HG03066 (cell line): ENCODE data around the gene EBP.
A peak's percentile ranks its signal among the peaks of the same experiment; 100 is the strongest.
"Not testable (repeated sequence)": the region's sequence is repeated elsewhere in the genome, so short reads cannot be mapped to it uniquely, and the experiment has no call there.

Experiments
- ATAC-seq: cut with Tn5 transposase; IDR thresholded peaks from one replicate; pipeline ENCODE4 v1.9.1; 2021; ENCODE audit warnings: low read depth; ENCODE audit not compliant: unreplicated experiment

The EBP gene

GRCh38 chrX:48492293-48492910, 29.2 kb upstream of the EBP start:
- ATAC-seq, result no peak

DNA sequence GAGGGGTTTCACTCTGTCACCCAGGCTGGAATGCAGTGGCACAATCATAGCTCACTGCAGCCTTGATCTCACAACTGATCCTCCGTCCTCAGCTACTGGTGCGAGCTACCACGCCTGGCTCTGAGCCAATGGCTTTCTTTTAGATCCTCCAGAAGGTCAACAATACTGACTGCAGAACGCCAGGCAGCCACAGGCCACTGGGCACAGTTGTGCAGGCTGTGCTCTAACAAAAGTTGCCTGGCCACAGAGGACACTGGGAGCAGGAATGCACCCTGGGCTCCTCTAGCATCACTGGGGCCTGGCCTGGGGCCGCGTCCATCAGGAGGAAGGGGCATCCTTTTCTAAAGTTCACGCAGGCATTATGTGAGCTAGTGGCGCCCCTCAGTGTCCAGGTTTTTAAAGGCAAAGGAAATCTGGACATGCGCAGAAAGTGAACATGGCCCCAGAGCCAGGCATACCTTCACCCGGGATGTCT, 27.7 kb upstream of the EBP start:
- ATAC-seq, result no peak

DNA sequence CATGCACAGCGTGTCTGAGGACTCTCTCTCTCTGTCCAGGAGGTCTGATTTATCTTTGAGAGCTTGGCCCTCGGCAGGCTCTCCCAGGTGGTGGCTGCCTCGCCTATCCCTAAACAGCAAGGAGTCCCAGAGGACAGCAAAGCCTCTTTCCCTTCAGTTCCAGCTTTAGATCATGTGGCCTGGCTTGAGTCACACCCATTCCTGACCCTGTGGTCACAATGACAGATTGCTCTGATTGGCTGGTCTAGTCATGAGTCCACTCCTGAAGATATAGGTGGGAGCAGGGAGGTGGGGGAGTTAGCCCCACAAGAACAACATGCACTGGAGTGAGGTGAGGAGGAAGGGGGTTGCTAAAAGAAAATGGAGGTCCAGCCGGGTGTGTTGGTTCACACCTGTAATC, 24.9 kb upstream of the EBP start:
- ATAC-seq, result no peak

DNA sequence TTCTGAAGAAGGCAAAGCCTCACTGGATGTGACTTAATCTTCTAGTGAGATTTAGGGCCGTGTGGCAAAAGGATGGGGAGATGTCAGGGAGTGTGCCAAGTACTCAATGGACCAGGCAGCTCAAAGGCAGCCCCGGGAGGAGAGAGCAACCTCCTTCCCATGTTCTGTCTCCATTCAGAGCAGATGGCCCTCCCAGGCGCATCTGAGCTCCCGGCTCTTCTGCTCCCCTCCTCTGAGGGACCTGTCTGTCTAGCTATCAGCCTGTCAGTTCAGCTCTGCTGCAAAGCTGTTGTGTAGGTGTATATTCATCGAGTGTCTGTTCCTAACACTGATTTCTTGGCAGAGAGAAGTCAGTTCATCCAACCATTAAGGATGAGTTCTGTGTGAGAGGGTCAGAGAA, 23.7 kb upstream of the EBP start:
- ATAC-seq, result no peak

DNA sequence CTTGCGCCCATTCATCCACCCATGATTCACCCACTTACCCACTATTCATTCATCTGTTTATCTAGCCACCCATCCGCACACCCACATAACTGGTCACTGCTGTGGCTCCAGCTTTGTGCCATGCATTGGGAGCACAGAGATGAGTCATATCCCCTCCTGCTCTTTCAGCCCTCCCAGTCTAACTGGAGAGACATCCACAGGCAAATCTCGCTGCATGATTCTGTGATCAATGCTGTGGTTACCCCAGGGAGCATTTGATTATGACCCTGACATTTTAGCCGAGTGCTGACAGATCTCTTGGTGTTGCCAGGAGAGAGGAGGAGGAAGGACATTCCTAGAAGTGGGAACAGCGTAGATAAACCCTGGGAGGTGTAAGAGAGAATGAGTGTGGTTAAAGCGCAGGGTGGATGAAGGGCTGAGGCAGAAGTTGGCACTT, 23.2 kb upstream of the EBP start:
- no peak for ATAC-seq

- ATAC-seq, result no peak
Observed at GRCh38 chrX:48504261-48504660, 17.3 kb upstream of the EBP start.

- no peak for ATAC-seq
Observed at GRCh38 chrX:48505481-48505880, 16.1 kb upstream of the EBP start.

DNA sequence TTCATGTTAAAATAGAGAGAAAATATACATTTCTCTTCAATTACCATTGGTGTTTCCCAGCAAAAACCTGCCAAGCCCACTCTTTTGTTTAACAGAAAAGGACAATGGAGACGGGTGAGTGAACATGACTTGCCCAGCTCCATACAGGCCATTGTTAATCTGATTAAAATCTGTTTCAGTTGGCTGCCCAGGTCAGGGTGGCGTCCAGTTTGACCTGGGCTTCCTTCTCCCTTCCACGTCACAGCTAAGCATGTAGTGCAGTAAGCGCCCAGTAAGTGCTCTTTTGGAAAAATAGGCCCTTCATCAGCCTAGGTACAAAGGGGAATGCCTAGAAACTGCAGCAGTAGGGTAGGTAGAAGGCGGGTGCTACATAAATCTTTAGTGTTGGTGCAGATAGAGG, 14.4 kb upstream of the EBP start:
- ATAC-seq, result no peak

DNA sequence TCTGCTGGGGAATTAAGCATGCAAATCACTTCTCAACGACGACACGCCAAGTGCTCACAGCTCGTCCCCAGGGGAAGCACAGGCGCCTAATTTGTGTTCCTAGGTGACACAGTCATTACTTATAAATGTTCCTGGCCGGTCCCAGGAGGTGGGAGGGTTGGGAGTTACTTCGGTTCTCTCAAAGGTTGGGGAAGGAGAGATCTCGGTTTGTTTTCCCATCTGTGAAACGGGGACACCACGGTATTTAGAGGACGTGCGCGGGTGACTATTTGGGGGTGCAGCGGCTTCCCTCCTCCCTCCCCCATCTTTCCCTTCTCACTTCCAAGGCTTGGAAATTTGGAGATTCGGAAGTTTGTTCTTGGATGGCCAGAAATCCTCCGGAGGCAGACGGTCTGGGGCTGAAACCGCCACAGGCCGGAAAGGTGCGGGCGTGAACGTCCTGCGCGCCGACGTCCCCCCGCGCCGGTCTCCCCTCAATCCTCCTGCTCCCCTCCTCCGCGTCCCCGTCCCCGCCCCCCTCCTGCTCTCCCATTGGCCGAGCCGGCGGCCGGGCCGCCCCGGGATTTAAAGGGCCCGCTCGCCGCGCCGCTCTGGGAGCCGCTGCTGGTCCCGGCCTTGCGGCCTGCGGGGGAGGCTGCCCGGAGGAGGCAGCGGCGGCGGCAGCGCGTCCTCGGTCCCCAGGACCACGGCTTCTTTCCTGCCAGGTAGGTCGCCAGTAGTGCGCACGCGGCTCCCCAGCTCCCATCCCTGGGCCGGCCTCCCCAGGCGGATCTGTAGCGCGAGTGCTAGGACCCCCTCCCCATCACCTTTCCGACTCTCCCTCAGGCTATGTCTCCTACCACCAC, 13.0 kb upstream of the EBP start, which contains the start of gene PORCN:
TSS of gene PORCN (plus strand) at position 593 of the 845 bp plus-strand sequence. CDS start 829 bp downstream, outside the sequence.
- peak; percentile 84 for ATAC-seq

- ATAC-seq, result no peak
Observed at GRCh38 chrX:48509245-48509590, 12.4 kb upstream of the EBP start.

- ATAC-seq, result no peak
Observed at GRCh38 chrX:48509619-48510018, 12.0 kb upstream of the EBP start.

- ATAC-seq, result no peak
Observed at GRCh38 chrX:48511560-48511959, 10.0 kb upstream of the EBP start.

DNA sequence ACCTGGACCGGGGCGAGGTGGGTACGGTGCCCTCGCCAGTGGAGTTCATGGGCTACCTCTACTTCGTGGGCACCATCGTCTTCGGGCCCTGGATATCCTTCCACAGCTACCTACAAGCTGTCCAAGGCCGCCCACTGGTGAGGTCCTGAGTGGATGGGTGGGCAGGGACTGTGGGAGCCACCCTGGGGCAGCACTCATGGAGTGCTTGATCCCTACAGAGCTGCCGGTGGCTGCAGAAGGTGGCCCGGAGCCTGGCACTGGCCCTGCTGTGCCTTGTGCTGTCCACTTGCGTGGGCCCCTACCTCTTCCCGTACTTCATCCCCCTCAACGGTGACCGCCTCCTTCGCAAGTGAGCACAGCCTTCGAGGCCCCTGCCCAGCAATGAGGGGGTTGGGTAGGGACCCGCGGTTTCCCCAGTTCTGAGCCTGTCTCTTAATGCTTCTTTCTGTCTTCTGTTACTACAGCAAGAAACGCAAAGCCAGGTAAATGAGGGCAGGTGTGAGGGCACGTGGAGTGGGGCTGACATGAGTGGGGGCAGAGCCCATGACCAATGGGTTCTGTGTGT, 9.2 kb upstream of the EBP start:
- ATAC-seq, result no peak

DNA sequence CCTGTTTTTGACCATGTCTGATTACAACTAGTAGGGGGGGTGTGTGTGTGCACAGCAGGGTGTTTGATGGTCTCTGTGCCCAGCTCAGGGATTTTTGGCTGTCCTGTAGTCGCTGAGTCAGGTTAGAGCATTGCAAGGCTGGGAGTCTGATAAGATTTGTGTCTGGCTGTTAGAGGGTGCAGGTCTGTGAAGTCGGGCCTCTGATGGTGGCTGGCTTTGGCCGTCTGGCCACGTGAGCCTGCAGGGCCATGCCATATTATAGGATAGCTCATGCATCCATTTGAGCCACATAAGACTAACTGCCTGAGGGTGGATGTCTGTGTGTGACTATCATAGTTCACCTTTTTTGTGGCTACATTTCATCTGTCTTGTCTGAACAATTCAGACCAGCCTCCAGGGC, 7.9 kb upstream of the EBP start:
- ATAC-seq, result no peak

DNA sequence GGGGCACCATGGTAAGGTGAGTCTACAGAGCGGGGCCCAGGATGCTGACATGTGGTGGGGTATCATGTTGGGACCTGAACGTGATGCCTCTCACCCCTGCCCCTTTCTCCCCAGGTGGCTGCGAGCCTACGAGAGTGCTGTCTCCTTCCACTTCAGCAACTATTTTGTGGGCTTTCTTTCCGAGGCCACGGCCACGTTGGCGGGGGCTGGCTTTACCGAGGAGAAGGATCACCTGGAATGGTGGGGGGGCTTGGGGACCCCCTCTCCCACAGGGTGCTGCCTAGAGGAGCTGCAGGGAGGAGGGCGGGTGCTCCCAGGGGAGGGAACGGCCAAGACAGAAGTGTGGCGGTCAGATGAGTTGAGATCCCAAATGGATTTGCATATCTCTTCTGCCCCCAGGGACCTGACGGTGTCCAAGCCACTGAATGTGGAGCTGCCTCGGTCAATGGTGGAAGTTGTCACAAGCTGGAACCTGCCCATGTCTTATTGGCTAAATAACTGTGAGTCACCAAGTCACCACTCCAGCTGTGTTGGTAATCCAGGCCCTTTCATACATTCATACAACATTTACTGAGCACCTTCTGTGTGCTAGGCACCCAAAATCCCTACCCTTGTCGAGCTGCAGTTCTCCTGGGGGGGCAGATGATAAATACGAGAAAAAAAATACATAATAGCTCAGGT, 7.3 kb upstream of the EBP start:
- no peak for ATAC-seq

DNA sequence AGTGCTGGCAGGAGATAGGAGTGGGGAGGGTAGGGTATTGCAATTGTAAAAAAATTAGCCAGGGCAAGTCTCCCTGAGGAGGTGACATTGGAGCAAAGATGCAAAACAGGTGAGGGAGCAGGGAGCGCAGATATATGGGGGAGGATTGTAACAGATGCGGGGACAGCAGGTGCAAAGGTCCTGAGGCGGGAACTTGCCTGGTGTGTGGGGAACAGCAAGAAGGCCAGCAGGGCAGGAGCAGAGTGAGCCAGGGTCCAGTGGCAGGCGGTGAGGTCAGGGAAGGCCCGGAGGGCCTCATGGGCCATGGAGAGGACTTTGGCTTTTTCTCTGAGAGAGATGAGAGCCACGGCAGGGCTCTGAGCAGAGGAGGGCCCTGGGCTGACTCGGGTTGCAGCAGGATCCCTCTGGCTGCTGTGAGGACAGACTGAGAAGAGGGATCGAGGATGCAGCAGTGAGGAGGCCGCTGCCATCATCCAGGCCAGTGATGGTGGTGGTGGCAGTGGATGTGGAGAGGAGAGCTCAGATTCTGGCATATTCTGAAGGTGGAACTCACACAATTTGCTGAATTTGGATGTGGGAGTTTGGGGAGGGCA, 6.6 kb upstream of the EBP start:
- ATAC-seq, result no peak

GRCh38 chrX:48515842-48516241, 5.8 kb upstream of the EBP start:
- no peak for ATAC-seq

DNA sequence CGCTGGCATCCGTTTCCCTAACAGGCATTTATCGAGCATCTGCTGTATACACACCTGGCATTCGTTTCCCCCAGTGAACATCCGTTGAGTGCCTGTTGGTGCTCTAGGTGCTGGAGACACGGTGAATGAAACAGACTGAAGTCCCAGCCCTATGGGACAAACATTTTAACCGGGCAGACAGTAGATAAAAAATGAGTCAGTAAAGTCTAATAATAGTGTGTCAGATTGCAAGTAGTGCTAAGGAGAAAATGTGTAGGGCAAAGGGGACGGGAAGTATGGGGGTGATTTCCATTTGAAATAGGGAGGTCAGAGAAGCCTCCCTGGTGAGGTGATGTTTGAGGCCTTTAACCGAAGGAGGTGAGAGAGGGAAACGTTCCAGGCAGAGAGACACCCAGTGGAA, 5.3 kb upstream of the EBP start:
- no peak for ATAC-seq

DNA sequence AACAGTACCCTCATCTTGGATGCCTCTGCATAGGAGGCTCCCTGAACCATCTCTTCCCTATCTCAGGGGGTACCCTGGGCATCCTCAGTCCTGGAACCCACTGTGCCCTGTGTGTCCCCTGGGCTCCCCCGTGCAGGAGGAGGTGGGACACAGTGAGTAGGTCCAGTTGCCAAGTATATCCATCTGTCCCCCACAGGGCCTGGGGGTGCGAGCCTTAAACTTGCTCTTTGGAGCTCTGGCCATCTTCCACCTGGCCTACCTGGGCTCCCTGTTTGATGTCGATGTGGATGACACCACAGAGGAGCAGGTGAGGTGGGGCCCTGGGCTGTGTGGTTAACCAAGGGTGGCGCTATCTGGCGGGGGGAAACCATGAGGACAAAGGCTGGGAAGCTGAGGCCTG, 4.6 kb upstream of the EBP start:
- ATAC-seq, result no peak

DNA sequence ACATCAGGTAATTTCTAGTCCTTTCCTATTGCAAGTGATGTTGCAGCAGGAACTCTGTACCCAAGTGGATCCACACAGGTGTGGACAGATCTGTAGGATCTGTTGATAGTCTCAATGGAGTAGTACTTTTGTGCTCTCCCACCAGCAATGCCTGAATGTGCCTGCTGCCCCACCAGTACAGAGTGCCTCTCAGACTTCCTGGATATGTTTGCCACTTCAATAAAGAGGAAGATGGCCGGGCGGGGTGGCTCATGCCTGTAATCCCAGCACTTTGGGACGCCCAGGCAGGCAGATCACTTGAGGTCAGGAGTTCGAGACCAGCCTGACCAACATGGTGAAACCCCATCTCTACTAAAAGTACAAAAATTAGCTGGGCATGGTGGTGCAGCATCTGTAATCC, 2.1 kb upstream of the EBP start:
- ATAC-seq, result not testable (repeated sequence)

DNA sequence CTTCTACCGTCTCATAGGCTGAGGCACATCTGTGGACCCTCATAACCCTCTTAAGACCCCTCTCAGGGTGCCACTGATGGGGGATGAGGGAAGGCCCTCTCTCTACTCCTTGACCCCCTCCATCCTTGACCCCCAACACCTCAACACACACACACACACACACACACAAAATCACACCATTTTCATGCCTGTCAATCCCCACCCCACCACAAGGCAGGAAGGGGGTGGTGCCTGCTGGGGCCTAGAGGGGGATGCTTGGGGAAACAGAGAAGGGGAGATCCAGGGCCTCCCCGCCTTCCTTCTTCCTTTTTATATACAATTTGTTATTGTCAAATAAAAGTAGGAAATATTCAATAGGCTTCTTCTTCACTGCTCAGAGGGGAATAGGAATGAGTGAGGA, 1.2 kb upstream of the EBP start:
- no peak for ATAC-seq
